ENCODE results near the gene IFIH1. TPM values are rescaled to one million over a fixed set of nuclear protein-coding genes. Genes with fewer than 3 reads are reported as not detected.

IFIH1 gene
- 15.8 and 18.6 TPM in 2 replicates for total RNA-seq (2014; rRNA removed; shearing (Covaris generic))

- DNase-seq (ENCODE audit: low spot score): peak; percentile 93
Observed at GRCh38 chr2:162318328-162319180, at the start of gene IFIH1. Gene IFIH1 (minus strand): TSS chr2:162318684. CDS start chr2:162318307, 377 bp downstream.

GRCh38 chr2:162365392-162365791, 46.9 kb upstream of the IFIH1 start:
- DNase-seq (ENCODE audit: low spot score): no peak

GRCh38 chr2:162344617-162344950, 26.1 kb upstream of the IFIH1 start:
- DNase-seq (ENCODE audit: low spot score): no peak

GRCh38 chr2:162343824-162344616, 25.5 kb upstream of the IFIH1 start, which contains the start of gene GCA:
Gene GCA (plus strand): TSS chr2:162344132. CDS start chr2:162344249, 117 bp downstream.
- DNase-seq (ENCODE audit: low spot score): peak; percentile 95

- no peak for DNase-seq (ENCODE audit: low spot score)
Observed at GRCh38 chr2:162343492-162343823, 25.0 kb upstream of the IFIH1 start.

- no peak for DNase-seq (ENCODE audit: low spot score)
Observed at GRCh38 chr2:162342841-162343240, 24.4 kb upstream of the IFIH1 start.

GRCh38 chr2:162342321-162342720, 23.8 kb upstream of the IFIH1 start:
- DNase-seq (ENCODE audit: low spot score): no peak

GRCh38 chr2:162340822-162341221, 22.3 kb upstream of the IFIH1 start:
- no peak for DNase-seq (ENCODE audit: low spot score)

GRCh38 chr2:162337868-162338267, 19.4 kb upstream of the IFIH1 start:
- DNase-seq (ENCODE audit: low spot score): no peak

GRCh38 chr2:162333968-162334367, 15.5 kb upstream of the IFIH1 start:
- DNase-seq (ENCODE audit: low spot score): peak; percentile 36

- no peak for DNase-seq (ENCODE audit: low spot score)
Observed at GRCh38 chr2:162330881-162331280, 12.4 kb upstream of the IFIH1 start.

- no peak for DNase-seq (ENCODE audit: low spot score)
Observed at GRCh38 chr2:162328424-162329157, 10.1 kb upstream of the IFIH1 start.

- no peak for DNase-seq (ENCODE audit: low spot score)
Observed at GRCh38 chr2:162327806-162328205, 9.3 kb upstream of the IFIH1 start.

- no peak for DNase-seq (ENCODE audit: low spot score)
Observed at GRCh38 chr2:162327134-162327769, 8.8 kb upstream of the IFIH1 start.

- DNase-seq (ENCODE audit: low spot score): no peak
Observed at GRCh38 chr2:162324953-162325352, 6.5 kb upstream of the IFIH1 start.

- no peak for DNase-seq (ENCODE audit: low spot score)
Observed at GRCh38 chr2:162320864-162321517, 2.5 kb upstream of the IFIH1 start.

- DNase-seq (ENCODE audit: low spot score): peak; percentile 19
Observed at GRCh38 chr2:162317861-162318327, 590 bp downstream of the IFIH1 start.

- no peak for DNase-seq (ENCODE audit: low spot score)
Observed at GRCh38 chr2:162317058-162317742, 1.3 kb downstream of the IFIH1 start.

- DNase-seq (ENCODE audit: low spot score): no peak
Observed at GRCh38 chr2:162316590-162316989, 1.9 kb downstream of the IFIH1 start.

GRCh38 chr2:162315938-162316337, 2.5 kb downstream of the IFIH1 start:
- no peak for DNase-seq (ENCODE audit: low spot score)

All from H4 (cell line).